H4 (cell line): ENCODE results near the gene ARFGAP3. TPM values are rescaled to one million over a fixed set of nuclear protein-coding genes. Genes with fewer than 3 reads are reported as not detected.
A peak's percentile ranks its signal among the peaks of the same experiment; 100 is the strongest.

Experiments used
- DNase-seq: peaks from one replicate; pipeline ENCODE4 v3.0.0-alpha.2; 2015; ENCODE audit warnings: low spot score
- total RNA-seq: library from RNA; depleted of rRNA; stranded (reverse); fragments of >200 nt; shearing (Covaris generic); gene quantifications from 2 replicates; pipeline ENCODE4 v1.2.3, GENCODE V29; 2014

Gene ARFGAP3
- total RNA-seq, 1 experiment from 2014 or later, result 46.0 TPM

DNA sequence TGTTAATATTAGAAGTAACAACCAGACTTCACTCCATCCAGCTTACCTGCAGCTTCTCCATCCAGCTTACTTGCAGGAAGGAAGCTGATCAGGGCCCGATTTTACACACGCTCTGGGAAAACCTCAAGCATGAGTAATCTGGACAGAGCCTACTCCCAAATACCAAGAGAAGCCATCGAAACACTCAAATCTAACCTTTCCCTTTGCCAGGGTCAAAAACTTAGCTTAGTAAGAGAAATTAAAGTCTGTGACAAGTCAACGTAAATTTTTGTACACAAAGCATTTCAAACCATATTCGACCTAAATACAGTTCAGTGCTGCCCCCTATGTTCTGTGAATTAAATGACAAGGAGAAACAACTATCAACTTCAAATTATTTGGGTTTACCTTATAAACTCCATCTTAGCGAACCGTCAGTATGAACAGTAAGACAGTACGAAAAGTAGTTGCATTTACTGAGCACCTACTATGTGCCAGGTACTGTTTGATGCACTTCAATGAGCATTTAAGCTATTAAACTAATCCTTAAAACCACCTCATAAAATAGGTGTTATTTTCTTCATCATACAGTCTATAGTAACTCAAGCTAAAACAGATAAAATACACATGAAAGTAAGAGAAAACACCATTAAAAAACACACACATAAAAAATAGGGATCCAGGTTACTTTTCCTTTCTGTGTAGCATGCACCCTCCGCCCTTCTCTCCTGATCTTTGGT lies 36.9 kb downstream of the ARFGAP3 start:
- peak; percentile 42 for DNase-seq

GRCh38 chr22:42819412-42820044 lies 37.5 kb downstream of the ARFGAP3 start:
- no peak for DNase-seq

DNA sequence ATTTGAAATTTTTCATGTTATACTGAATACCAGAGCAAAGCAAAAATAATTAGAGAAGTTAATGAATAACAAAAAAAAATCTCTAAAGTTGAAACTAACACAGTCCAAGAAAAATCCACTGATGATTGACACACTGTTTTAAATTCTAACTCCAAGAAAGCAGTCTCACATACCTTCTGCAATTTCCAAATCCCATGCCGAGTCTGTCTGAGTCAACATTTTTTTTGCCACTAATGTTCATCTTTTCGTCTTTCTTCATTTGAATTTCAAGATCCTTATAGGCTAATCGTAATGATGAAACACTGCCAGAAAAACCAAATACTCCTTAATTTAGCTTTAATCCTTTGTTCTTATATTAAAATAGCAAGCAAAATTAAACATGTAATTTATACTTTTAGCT lies 39.5 kb downstream of the ARFGAP3 start:
- DNase-seq, result no peak

GRCh38 chr22:42816336-42816735 lies 40.7 kb downstream of the ARFGAP3 start:
- no peak for DNase-seq

DNA sequence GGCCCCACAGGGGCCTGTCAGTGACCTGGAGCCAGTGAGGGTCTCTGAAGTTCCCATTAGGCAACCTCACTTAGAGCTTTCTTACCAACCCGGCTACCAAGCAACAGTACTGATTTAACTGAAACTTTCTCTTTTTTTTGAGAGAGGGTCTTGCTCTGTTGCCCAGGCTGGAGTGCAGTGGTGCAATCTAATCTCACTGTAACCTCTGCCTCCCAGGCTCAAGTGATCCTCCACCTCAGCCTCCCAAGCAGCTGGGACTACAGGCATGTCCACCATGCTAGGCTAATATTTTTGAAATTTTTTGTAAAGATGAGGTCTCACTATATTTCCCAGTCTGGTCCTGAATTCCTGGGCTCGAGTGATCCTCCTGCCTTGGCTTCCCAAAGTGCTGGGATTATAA lies 42.5 kb downstream of the ARFGAP3 start:
- no peak for DNase-seq

GRCh38 chr22:42814215-42814614 lies 42.9 kb downstream of the ARFGAP3 start:
- no peak for DNase-seq

- no peak for DNase-seq
Measured at GRCh38 chr22:42813501-42813900, 43.6 kb downstream of the ARFGAP3 start.

DNA sequence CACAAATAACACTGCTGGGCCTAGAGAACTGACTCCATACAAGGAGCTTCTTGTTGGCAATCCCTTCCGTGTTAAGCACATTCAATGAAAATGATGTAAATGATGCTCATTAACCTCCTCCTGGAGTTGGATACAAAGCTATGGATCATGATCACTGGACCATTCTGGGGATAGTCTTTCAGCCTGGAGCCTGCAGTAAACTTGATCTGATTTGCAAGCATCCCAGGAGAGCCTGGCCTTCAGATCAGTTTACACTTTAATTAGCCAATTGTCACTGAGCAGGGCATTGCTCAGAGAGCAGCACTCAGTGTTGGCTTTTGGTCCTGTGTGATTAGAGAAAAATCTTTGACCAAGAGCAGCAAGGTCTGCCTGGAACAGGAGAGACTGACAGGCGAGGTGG lies 45.6 kb downstream of the ARFGAP3 start:
- no peak for DNase-seq

GRCh38 chr22:42808521-42808920 lies 48.6 kb downstream of the ARFGAP3 start:
- DNase-seq, result no peak

- DNase-seq, result no peak
Measured at GRCh38 chr22:42807185-42807584, 49.9 kb downstream of the ARFGAP3 start.

DNA sequence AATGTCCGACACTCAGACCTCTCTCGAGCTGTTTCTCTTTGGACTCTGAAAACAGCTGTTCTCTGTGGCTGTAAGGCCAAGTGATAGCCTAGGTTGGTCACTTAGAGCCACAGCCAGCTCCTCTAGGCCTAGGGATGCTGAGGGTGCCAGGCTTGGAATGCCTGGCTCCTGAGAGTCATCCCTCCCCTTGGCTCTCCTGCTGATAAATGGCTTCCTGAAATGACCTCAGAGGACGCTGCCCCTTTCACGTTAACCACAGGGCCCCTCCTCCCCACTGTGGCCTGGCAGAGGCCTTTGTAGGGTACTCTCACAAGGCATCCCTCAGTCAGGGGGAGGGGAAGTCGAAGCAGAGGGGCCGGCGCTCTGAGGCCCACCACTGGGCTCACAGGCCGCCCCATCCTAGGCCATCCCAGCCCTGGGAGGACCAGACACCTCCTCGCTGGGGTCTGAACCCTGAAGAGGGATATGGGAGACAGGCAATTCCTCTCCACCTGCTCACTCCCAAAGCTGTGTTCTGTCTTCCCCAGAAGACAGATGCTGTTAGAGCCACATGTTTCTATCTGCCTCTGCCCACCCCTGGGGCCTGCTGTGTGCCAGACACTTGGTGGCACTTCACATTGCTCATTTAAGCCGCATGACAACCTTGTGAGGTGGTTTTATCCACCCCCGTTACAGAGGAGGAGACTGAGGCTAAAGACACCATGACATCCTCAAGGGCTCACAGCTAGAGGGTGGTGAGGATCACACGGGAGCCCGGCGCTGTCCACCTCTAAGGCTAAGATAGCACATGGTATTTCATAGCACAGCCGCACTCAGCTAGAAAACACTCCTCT lies 50.9 kb downstream of the ARFGAP3 start:
- DNase-seq, result no peak

DNA sequence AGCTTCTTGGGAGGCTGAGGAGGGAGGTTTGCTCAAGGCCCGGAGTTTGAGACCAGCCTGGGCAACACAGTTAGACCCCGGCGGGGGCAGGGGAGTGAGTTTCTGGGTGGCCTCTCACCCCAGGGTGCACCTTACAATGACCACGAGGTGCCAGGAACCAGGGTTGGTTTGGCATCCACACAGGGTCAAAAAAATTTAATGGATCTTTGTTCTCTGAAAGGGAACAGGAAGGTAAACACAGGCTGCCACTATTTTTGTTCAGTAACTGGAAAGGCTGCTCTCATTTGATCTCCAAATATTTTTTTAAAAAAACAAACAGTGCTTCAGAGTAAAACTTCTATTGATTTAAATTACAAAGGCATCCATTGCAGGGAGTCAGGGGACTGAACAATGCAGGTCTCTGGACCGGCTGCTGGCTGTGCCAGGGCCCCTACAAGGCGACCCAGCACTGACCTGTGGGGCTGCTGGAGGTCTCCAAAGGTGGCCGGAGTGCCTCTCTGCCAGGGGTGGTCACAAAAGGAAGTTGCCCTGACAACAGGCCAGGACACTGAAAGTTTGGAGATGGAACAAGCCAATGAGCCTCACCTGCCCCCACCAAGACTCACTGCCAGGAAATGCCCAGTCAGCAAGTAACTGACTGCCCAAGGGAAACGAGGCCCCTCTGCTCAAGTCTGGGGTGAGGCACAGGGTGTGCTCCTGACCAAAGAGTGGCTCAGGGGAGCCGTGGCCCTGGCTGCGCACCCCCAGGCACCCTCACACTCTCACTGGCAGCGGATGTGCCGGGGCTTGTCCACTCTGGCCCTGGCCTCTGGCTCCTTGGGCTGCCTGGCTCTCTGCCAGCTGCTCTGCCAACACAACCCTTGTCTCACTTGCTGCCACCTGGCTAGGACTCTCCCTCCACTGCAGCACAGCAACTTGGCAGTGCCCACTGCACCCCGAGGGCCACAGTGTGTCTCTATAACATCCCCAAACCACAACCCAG lies 51.8 kb downstream of the ARFGAP3 start:
- no peak for DNase-seq

DNA sequence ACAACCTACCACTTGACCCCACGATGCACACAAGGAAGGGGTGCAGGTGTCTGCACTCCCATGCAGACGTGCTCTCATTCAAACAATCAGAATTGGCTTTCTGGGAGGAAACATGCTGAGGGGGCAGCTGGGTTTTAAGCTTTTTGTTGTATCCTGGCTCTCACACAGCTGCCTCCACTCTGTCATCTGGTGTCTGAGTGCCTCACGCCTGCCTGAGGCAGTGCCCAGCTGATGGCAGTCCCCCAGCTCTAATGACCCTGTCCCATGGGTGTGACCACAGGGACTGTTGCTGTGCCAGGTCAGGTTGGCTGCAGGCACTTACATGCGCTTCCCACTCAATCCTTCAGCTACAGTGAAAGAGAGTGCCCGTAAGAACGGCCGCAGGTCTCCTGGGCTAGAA lies 53.7 kb downstream of the ARFGAP3 start:
- DNase-seq, result no peak

GRCh38 chr22:42801252-42802080 lies 55.6 kb downstream of the ARFGAP3 start:
- no peak for DNase-seq

DNA sequence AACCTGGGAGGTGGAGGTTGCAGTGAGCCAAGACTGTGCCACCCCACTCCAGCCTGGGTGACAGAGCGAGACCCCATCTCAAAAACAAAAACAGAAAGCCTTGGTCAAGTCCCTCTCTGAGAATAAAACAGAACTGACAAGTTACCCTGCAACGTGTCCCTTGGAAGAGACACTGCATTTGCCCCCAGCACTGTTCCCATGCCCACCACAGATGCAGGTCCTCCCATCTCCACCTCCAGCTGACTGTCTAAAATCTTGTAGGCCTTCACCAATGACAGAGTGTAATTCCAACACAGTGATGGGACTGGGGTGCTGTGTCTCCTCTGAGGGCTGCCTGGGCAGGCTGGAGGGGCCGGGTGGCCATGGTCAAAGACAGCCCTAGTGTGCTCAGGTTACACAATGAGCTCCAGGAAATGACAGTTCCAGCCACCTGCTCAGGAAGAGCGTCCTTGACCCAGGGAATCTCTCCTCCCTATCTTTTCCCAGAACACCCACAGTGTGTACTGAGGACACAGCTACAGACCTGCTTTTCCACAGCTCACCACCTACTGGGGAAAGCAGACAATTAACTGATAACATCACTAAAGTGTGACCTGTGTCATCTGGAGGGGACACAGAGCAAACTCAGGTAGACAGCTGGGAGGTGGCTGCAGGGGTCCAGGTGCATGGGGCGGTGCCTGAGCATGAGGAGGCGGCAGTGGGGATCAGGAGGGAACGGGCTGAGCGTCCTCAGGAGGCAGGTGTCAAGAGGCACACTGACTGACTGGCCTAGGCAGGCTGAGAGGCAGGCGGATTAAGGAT lies 56.4 kb downstream of the ARFGAP3 start:
- no peak for DNase-seq

GRCh38 chr22:42799461-42800405 lies 57.3 kb downstream of the ARFGAP3 start:
- no peak for DNase-seq

DNA sequence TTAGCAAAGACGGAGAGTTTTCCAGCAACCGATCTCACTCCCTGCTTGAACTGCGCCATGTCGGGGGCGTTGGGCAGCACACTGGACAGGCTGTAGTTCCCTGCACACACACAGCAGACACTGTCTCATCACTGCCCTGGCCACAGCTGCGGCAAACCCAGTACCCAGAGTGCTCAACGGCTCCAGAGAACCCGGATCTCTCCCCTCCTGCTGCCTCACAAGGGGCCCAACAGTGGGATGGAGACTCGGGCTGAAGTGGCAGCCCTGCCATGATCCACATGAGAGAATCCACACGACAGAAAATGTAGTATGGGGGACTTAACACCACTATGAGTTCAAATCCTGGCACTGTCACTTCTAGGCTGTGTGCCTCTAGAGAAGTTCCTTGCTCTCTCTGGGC lies 58.0 kb downstream of the ARFGAP3 start:
- DNase-seq, result no peak

- DNase-seq, result no peak
Measured at GRCh38 chr22:42797011-42797410, 60.1 kb downstream of the ARFGAP3 start.

GRCh38 chr22:42796081-42796480 lies 61.0 kb downstream of the ARFGAP3 start:
- no peak for DNase-seq
